H1 (cell line): ENCODE results near the gene ARID1B. TPM values are rescaled to one million over a fixed set of nuclear protein-coding genes. Genes with fewer than 3 reads are reported as not detected.

ENCODE experiments used
- CTCF ChIA-PET: fragments of 300-600 bp; sonication (Branson Sonifier 250); formaldehyde crosslinking; loops from one replicate; lab custom pipeline; 2021; ENCODE audit not compliant: partially characterized antibody; lab: Charles Lee
- POLR2A ChIA-PET: fragments of 300-600 bp; sonication (Branson Sonifier 250); formaldehyde crosslinking; loops from one replicate; lab custom pipeline; 2021; ENCODE audit warnings: inconsistent platforms; ENCODE audit not compliant: partially characterized antibody; lab: Charles Lee
- DNase-seq, 2 experiments: peaks; one replicate each; pipeline versions ENCODE4 v3.0.0 to v3.0.0-alpha.2; 2010 to 2022; ENCODE audit warnings: low spot score in 2 of 2, low read depth in 1 of 2, mixed read lengths in 1 of 2
- FAIRE-seq: peaks from 2 replicates; lab custom pipeline; 2011; peaks lifted over from hg19 to GRCh38; lab: Jason Lieb, UNC
- H2AFZ ChIP-seq: 2 replicates; pipeline ENCODE4 v1.8.1; 2012; ENCODE audit warnings: low read length, inconsistent platforms
- H2AK5ac ChIP-seq: 2 replicates; pipeline ENCODE4 v1.6.1; 2013; ENCODE audit warnings: low read depth, low read length
- H2BK120ac ChIP-seq: replicated peaks from 2 replicates; pipeline ENCODE3; 2013; ENCODE audit warnings: low read depth, low read length, inconsistent platforms
- H2BK12ac ChIP-seq: 2 replicates; pipeline ENCODE4 v1.6.1; 2013; ENCODE audit warnings: low read depth, low read length
- H2BK15ac ChIP-seq: 2 replicates; pipeline ENCODE4 v1.6.1; 2013; ENCODE audit warnings: low read length
- H2BK20ac ChIP-seq: 2 replicates; pipeline ENCODE4 v1.6.1; 2013; ENCODE audit warnings: low read length
- H2BK5ac ChIP-seq: 2 replicates; pipeline ENCODE4 v1.6.1; 2013; ENCODE audit warnings: low read depth, low read length
- H3K14ac ChIP-seq: 2 replicates; pipeline ENCODE4 v1.6.1; 2013; ENCODE audit warnings: inconsistent platforms; ENCODE audit not compliant: insufficient read length
- H3K18ac ChIP-seq: 2 replicates; pipeline ENCODE4 v1.6.1; 2013; ENCODE audit warnings: low read length; ENCODE audit errors: extremely low read depth
- H3K23ac ChIP-seq: 2 replicates; pipeline ENCODE4 v1.6.1; 2013; ENCODE audit warnings: inconsistent platforms; ENCODE audit not compliant: insufficient read length
- H3K23me2 ChIP-seq: 2 replicates; pipeline ENCODE4 v1.6.1; 2013; ENCODE audit warnings: low read depth, low read length
- H3K27ac ChIP-seq: 2 replicates; pipeline ENCODE4 v1.6.1; 2011; ENCODE audit warnings: low read depth, low read length, inconsistent platforms
- H3K27me3 ChIP-seq, 4 experiments: replicated peaks in 1 of 4; 1 replicate in 1 of 4; 2 replicates in 3 of 4; pipeline versions ENCODE4 v1.6.1 to v1.8.1; 2011 to 2013; ENCODE audit warnings: low read length in 3 of 4, mild to moderate bottlenecking in 3 of 4, inconsistent platforms in 2 of 4, mixed read lengths in 2 of 4, moderate library complexity in 1 of 4; ENCODE audit not compliant: control insufficient read depth in 3 of 4, insufficient read depth in 3 of 4; ENCODE audit errors: extremely low read depth in 1 of 4
- H3K36me3 ChIP-seq, 4 experiments: 2 replicates each; pipeline versions ENCODE4 v1.6.1 to v1.8.1; 2011 to 2013; ENCODE audit warnings: mild to moderate bottlenecking in 4 of 4, low read length in 3 of 4, moderate library complexity in 2 of 4, control low read depth in 1 of 4, inconsistent platforms in 1 of 4; ENCODE audit not compliant: insufficient read depth in 4 of 4, control insufficient read depth in 2 of 4
- H3K4ac ChIP-seq: replicated peaks from 2 replicates; pipeline ENCODE3; 2013; ENCODE audit warnings: low read length, low read depth, mixed read lengths, inconsistent platforms; ENCODE audit not compliant: insufficient read length
- H3K4me1 ChIP-seq, 4 experiments: replicated peaks in 1 of 4; 1 replicate in 1 of 4; 2 replicates in 3 of 4; pipeline versions ENCODE4 v1.6.1 to v1.8.1; 2011 to 2013; ENCODE audit warnings: low read length in 3 of 4, inconsistent platforms in 2 of 4, mixed read lengths in 1 of 4; ENCODE audit not compliant: insufficient read depth in 4 of 4, control insufficient read depth in 3 of 4
- H3K4me2 ChIP-seq, 2 experiments: 2 replicates each; pipeline versions ENCODE4 v1.6.1 to v1.8.1; 2011 to 2013; ENCODE audit warnings: low read depth in 2 of 2, low read length in 2 of 2, control low read depth in 1 of 2, inconsistent platforms in 1 of 2, mild to moderate bottlenecking in 1 of 2; ENCODE audit not compliant: insufficient read depth in 1 of 2
- H3K4me3 ChIP-seq, 4 experiments: fragments of 200-600, 300-600 bp in 1 of 4; sonication (generic), shearing (Covaris generic), sonication (Bioruptor Twin) in 1 of 4; 2 replicates each; pipeline versions ENCODE4 v1.5.1 to v1.8.1; 2011 to 2016; ENCODE audit warnings: low read length in 4 of 4, low read depth in 3 of 4, control low read depth in 2 of 4, inconsistent platforms in 2 of 4, mild to moderate bottlenecking in 2 of 4, mixed read lengths in 1 of 4, moderate library complexity in 1 of 4; ENCODE audit not compliant: insufficient read depth in 2 of 4; ENCODE audit errors: extremely low read depth in 1 of 4
- H3K56ac ChIP-seq: replicated peaks from 2 replicates; pipeline ENCODE3; 2013; ENCODE audit warnings: low read depth, mild to moderate bottlenecking, mixed read lengths, low read length, inconsistent platforms; ENCODE audit not compliant: insufficient read length
- H3K79me1 ChIP-seq: 2 replicates; pipeline ENCODE4 v1.6.1; 2013; ENCODE audit warnings: low read depth, low read length, control low read depth
- H3K79me2 ChIP-seq, 2 experiments: 2 replicates each; pipeline versions ENCODE4 v1.6.1 to v1.8.1; 2012 to 2013; ENCODE audit warnings: low read length in 2 of 2, mild to moderate bottlenecking in 2 of 2, inconsistent platforms in 1 of 2; ENCODE audit not compliant: insufficient read depth in 2 of 2, control insufficient read depth in 1 of 2
- H3K9ac ChIP-seq, 4 experiments: replicated peaks in 1 of 4; 1 replicate in 1 of 4; 2 replicates in 3 of 4; pipeline versions ENCODE4 v1.6.1 to v1.8.1; 2011 to 2013; ENCODE audit warnings: low read depth in 3 of 4, low read length in 3 of 4, control low read depth in 2 of 4, mild to moderate bottlenecking in 2 of 4, moderate library complexity in 2 of 4, inconsistent platforms in 1 of 4; ENCODE audit errors: extremely low read depth in 1 of 4
- H3K9me3 ChIP-seq, 2 experiments: 2 replicates each; pipeline versions ENCODE4 v1.6.1 to v1.8.1; 2012 to 2013; ENCODE audit warnings: mild to moderate bottlenecking in 2 of 2, moderate library complexity in 2 of 2, control low read depth in 1 of 2, inconsistent platforms in 1 of 2, low read depth in 1 of 2, low read length in 1 of 2, mixed read lengths in 1 of 2; ENCODE audit not compliant: insufficient read depth in 2 of 2
- H4K20me1 ChIP-seq, 2 experiments: replicated peaks in 1 of 2; 2 replicates each; pipeline versions ENCODE3 to v1.8.1; 2011 to 2013; ENCODE audit warnings: inconsistent platforms in 2 of 2, low read length in 2 of 2, mild to moderate bottlenecking in 1 of 2; ENCODE audit not compliant: insufficient read depth in 2 of 2, control insufficient read depth in 1 of 2
- H4K5ac ChIP-seq: 2 replicates; pipeline ENCODE4 v1.6.1; 2013; ENCODE audit warnings: low read length, low read depth, mixed read lengths, inconsistent platforms; ENCODE audit not compliant: insufficient read length
- H4K8ac ChIP-seq: 2 replicates; pipeline ENCODE4 v1.8.0; 2013; ENCODE audit warnings: mild to moderate bottlenecking, moderate library complexity, low read length, inconsistent platforms; ENCODE audit not compliant: insufficient read depth; ENCODE audit errors: extremely low read depth
- H4K91ac ChIP-seq: replicated peaks from 2 replicates; pipeline ENCODE3; 2013; ENCODE audit warnings: low read length, mixed read lengths, inconsistent platforms; ENCODE audit not compliant: insufficient read length
- CBX5 ChIP-seq: fragments of 300-800, 300-1000 bp; sonication (generic); IDR thresholded peaks from 2 replicates; pipeline ENCODE4 v1.7.1; 2016; ENCODE audit warnings: antibody characterized with exemption, low read length, low read depth
- CHD2 ChIP-seq: IDR thresholded peaks from 2 replicates; pipeline ENCODE4 v1.6.1; 2012; ENCODE audit warnings: low read length, improper control_type of control experiment
- HDAC2 ChIP-seq, 2 experiments: fragments of 300-600 bp in 1 of 2; sonication (generic) in 1 of 2; IDR thresholded peaks; 2 replicates each; pipeline ENCODE4 v1.6.1; 2011 to 2012; ENCODE audit warnings: low read depth in 2 of 2, low read length in 2 of 2, mild to moderate bottlenecking in 2 of 2, moderate library complexity in 2 of 2, borderline replicate concordance in 1 of 2, inconsistent platforms in 1 of 2
- HDAC6 ChIP-seq: IDR thresholded peaks from one replicate; pipeline ENCODE4 v1.7.1; 2012; ENCODE audit warnings: low read depth, mild to moderate bottlenecking, inconsistent platforms, low read length, moderate library complexity
- NRF1 ChIP-seq: IDR thresholded peaks from 2 replicates; pipeline ENCODE4 v1.6.1; 2011; ENCODE audit warnings: mild to moderate bottlenecking, low read depth, low read length, improper control_type of control experiment
- PHF8 ChIP-seq: fragments of 200-600 bp; sonication (generic); conservative IDR thresholded peaks from 2 replicates; pipeline ENCODE4 v1.7.1; 2012; ENCODE audit warnings: low read depth, mild to moderate bottlenecking, inconsistent platforms, low read length, moderate library complexity
- POLR2A ChIP-seq, 2 experiments: IDR thresholded peaks; 1 replicate in 1 of 2; 2 replicates in 1 of 2; pipeline ENCODE4 v1.6.1; 2011; ENCODE audit warnings: low read depth in 2 of 2, low read length in 2 of 2, mild to moderate bottlenecking in 2 of 2; ENCODE audit errors: control extremely low read depth in 1 of 2
- RAD21 ChIP-seq, 2 experiments: IDR thresholded peaks in 1 of 2; conservative IDR thresholded peaks in 1 of 2; 2 replicates each; pipeline ENCODE4 v1.6.1; 2011; ENCODE audit warnings: low read depth in 2 of 2, low read length in 2 of 2, improper control_type of control experiment in 1 of 2, inconsistent platforms in 1 of 2, mild to moderate bottlenecking in 1 of 2, moderate library complexity in 1 of 2
- RFX5 ChIP-seq: IDR thresholded peaks from 2 replicates; pipeline ENCODE4 v1.6.1; 2011; ENCODE audit warnings: low read depth, low read length, improper control_type of control experiment, borderline replicate concordance
- RXRA ChIP-seq: IDR thresholded peaks from 2 replicates; pipeline ENCODE4 v1.6.1; 2011; ENCODE audit warnings: low read depth, mild to moderate bottlenecking, low read length, moderate library complexity; ENCODE audit not compliant: insufficient read depth
- SAP30 ChIP-seq: fragments of 300-600 bp; sonication (generic); IDR thresholded peaks from 2 replicates; pipeline ENCODE4 v1.7.1; 2012; ENCODE audit warnings: low read length, moderate library complexity, mild to moderate bottlenecking, inconsistent platforms; ENCODE audit not compliant: insufficient read depth, insufficient replicate concordance
- SIRT6 ChIP-seq: IDR thresholded peaks from one replicate; pipeline ENCODE4 v1.7.1; 2012; ENCODE audit warnings: low read length, inconsistent platforms
- TBP ChIP-seq: IDR thresholded peaks from 2 replicates; pipeline ENCODE4 v1.6.1; 2011; ENCODE audit warnings: low read depth, low read length, improper control_type of control experiment
- WGBS, 2 experiments: shearing (Covaris generic) in 1 of 2; methylation state at CpG; one replicate each; pipeline versions ENCODE4 v1.1.6 to v1.1.7; 2013 to 2015; ENCODE audit warnings: low lambda C conversion rate in 2 of 2, mixed read lengths in 2 of 2, inconsistent platforms in 1 of 2, low coverage in 1 of 2, missing lambda C conversion rate in 1 of 2; ENCODE audit not compliant: insufficient replicate concordance in 2 of 2, insufficient coverage in 1 of 2, insufficient read length in 1 of 2; ENCODE audit errors: extremely low coverage in 1 of 2, missing lambda C conversion rate in 1 of 2; 5-methylcytosine and 5-hydroxymethylcytosine counted together
- polyA plus RNA-seq, 7 experiments: library from polyadenylated mRNA; depleted of rRNA in 3 of 7; stranded (reverse) in 5 of 7; unstranded in 2 of 7; fragments of >200 nt in 5 of 7; fragments of 200-250 nt in 2 of 7; gene quantifications; 1 replicate in 5 of 7; 2 replicates in 1 of 7; 4 replicates in 1 of 7; pipeline versions ENCODE4 v1.2.1 to v1.2.3, GENCODE V29; 2011 to 2013; ENCODE audit warnings: missing spikeins in 2 of 7, mixed read lengths in 2 of 7
- total RNA-seq: library from RNA; stranded (reverse); fragmentation: NEBNext Ultra II Directional; extraction: Animal tissue kit (Norgen Biotek cat#: 25700); gene quantifications from 2 replicates; pipeline ENCODE4 v1.2.1, GENCODE V29; 2021

Gene ARID1B
- total and polyA plus RNA-seq, 2 of the 8 experiments (the other 6 are each of a cell fraction or from before 2014, with no cell fraction given), result 24.3 to 70.3 TPM

GRCh38 chr6:157120534-157121232, 343.5 kb downstream of the ARID1B start:
- Histone ChIP-seq H3K79me2 (no peaks in the 10 kb centered on the region), H3K4me1 (peaks cover 0 to 4% (median 0%) of the 10 kb centered on the region in 4 experiments; a peak in 1 of 7 replicates), H2AK5ac (no peak overlapping the region), H3K14ac (no peak overlapping the region), H3K36me3 (no peaks in the 10 kb centered on the region; a peak in 1 of 8 replicates), H4K20me1 (peaks cover 0 to 1% of the 10 kb centered on the region in 2 experiments), H2BK20ac (no peak overlapping the region), H3K27ac (no peak overlapping the region), H2BK5ac (no peak overlapping the region), H2BK12ac (no peak overlapping the region), H3K9ac (no peak overlapping the region), H4K8ac (no peak overlapping the region), H2BK120ac (no peak overlapping the region), H3K4me3 (no peak overlapping the region), H4K5ac (no peak overlapping the region), H3K23ac (no peak overlapping the region), H3K79me1 (no peaks in the 10 kb centered on the region), H4K91ac (no peak overlapping the region), H2AFZ (no peak overlapping the region), H3K27me3 (no peaks in the 10 kb centered on the region), H3K4me2 (no peak overlapping the region), H2BK15ac (no peak overlapping the region), H3K56ac (no peak overlapping the region), H3K9me3 (no peaks in the 10 kb centered on the region), H3K4ac (no peak overlapping the region), H3K23me2 (no peaks in the 10 kb centered on the region), H3K18ac (no peak overlapping the region)
- 92% methylated on average over 10 of the region's 10 CpGs; no CpG with 5 or more reads in 1 of the 2 experiments for WGBS, 2 experiments
- FAIRE-seq (no peak), DNase-seq (no peak)
- ChIA-PET CTCF (interaction anchor here (0.6 to 2.6 kb wide), 3 partner anchors 14 to 74 kb away, joined by 3 to 8 read pairs (median 3); no protein-coding TSS in a partner anchor), POLR2A (no interaction called here)
- TF ChIP-seq CBX5, result no peak
- no peak for TF ChIP-seq POLR2A (IDR thresholded peaks at IDR 0.05; ENCODE audit: control extremely low read depth in 1 of 2, low read depth in 2 of 2, low read length in 2 of 2)
- TF ChIP-seq SIRT6, result no peak
- no peak for TF ChIP-seq RAD21 (IDR thresholded peaks at IDR 0.05 in 1 of 2, conservative IDR thresholded peaks at IDR 0.05 in 1 of 2; ENCODE audit: low read depth in 2 of 2, low read length in 2 of 2)
- TF ChIP-seq HDAC2 (IDR thresholded peaks at IDR 0.05; ENCODE audit: borderline replicate concordance in 1 of 2, low read depth in 2 of 2, low read length in 2 of 2), result no peak
- no peak for TF ChIP-seq PHF8
- TF ChIP-seq RFX5, result no peak
- TF ChIP-seq SAP30, result no peak
- no peak for TF ChIP-seq HDAC6
- no peak for TF ChIP-seq CHD2
- TF ChIP-seq RXRA, result no peak
- TF ChIP-seq TBP, result no peak
- no peak for TF ChIP-seq NRF1
